ENCODE measurements around the gene SH3RF2.

The SH3RF2 gene

GRCh38 chr5:146042628-146043279 is 106.4 kb downstream of the SH3RF2 start:
- DNase-seq (ENCODE audit: low spot score) = no peak

- DNase-seq (ENCODE audit: low spot score) = no peak
Measured at GRCh38 chr5:146043722-146044121, 107.3 kb downstream of the SH3RF2 start.

- DNase-seq (ENCODE audit: low spot score) = no peak
Measured at GRCh38 chr5:146047396-146047795, 111.0 kb downstream of the SH3RF2 start.

- peak; percentile 63 for DNase-seq (ENCODE audit: low spot score)
Measured at GRCh38 chr5:146048994-146049703, 112.8 kb downstream of the SH3RF2 start.

- no peak for DNase-seq (ENCODE audit: low spot score)
Measured at GRCh38 chr5:146049704-146050026, 113.3 kb downstream of the SH3RF2 start.

- DNase-seq (ENCODE audit: low spot score) = no peak
Measured at GRCh38 chr5:146050086-146050485, 113.7 kb downstream of the SH3RF2 start.

- DNase-seq (ENCODE audit: low spot score) = no peak
Measured at GRCh38 chr5:146051678-146052077, 115.3 kb downstream of the SH3RF2 start.

GRCh38 chr5:146052780-146053179 is 116.4 kb downstream of the SH3RF2 start:
- no peak for DNase-seq (ENCODE audit: low spot score)

GRCh38 chr5:146055432-146055831 is 119.1 kb downstream of the SH3RF2 start:
- DNase-seq (ENCODE audit: low spot score) = no peak

GRCh38 chr5:146059460-146060220 is 123.3 kb downstream of the SH3RF2 start:
- DNase-seq (ENCODE audit: low spot score) = no peak

GRCh38 chr5:146060221-146060585 is 123.8 kb downstream of the SH3RF2 start:
- DNase-seq (ENCODE audit: low spot score) = no peak

GRCh38 chr5:146066968-146067367 is 130.6 kb downstream of the SH3RF2 start:
- DNase-seq (ENCODE audit: low spot score) = no peak

GRCh38 chr5:146068206-146068605 is 131.8 kb downstream of the SH3RF2 start:
- DNase-seq (ENCODE audit: low spot score) = no peak

- DNase-seq (ENCODE audit: low spot score) = no peak
Measured at GRCh38 chr5:146068977-146069779, 132.8 kb downstream of the SH3RF2 start.

- DNase-seq (ENCODE audit: low spot score) = no peak
Measured at GRCh38 chr5:146069780-146070099, 133.4 kb downstream of the SH3RF2 start.

GRCh38 chr5:146070746-146071145 is 134.4 kb downstream of the SH3RF2 start:
- no peak for DNase-seq (ENCODE audit: low spot score)

GRCh38 chr5:146071171-146071570 is 134.8 kb downstream of the SH3RF2 start:
- DNase-seq (ENCODE audit: low spot score) = no peak

GRCh38 chr5:146072595-146072994 is 136.2 kb downstream of the SH3RF2 start:
- no peak for DNase-seq (ENCODE audit: low spot score)

- DNase-seq (ENCODE audit: low spot score) = no peak
Measured at GRCh38 chr5:146073239-146073900, 137.0 kb downstream of the SH3RF2 start.

- no peak for DNase-seq (ENCODE audit: low spot score)
Measured at GRCh38 chr5:146076028-146076427, 139.7 kb downstream of the SH3RF2 start.

- no peak for DNase-seq (ENCODE audit: low spot score)
Measured at GRCh38 chr5:146076455-146076854, 140.1 kb downstream of the SH3RF2 start.

GRCh38 chr5:146078566-146078965 is 142.2 kb downstream of the SH3RF2 start:
- DNase-seq (ENCODE audit: low spot score) = no peak
